ENCODE measurements around the gene GAS6. TPM values are rescaled to one million over a fixed set of nuclear protein-coding genes. Genes with fewer than 3 reads are reported as not detected.

GAS6 gene
- polyA plus RNA-seq, 1 donor: 17.4 TPM

DNA sequence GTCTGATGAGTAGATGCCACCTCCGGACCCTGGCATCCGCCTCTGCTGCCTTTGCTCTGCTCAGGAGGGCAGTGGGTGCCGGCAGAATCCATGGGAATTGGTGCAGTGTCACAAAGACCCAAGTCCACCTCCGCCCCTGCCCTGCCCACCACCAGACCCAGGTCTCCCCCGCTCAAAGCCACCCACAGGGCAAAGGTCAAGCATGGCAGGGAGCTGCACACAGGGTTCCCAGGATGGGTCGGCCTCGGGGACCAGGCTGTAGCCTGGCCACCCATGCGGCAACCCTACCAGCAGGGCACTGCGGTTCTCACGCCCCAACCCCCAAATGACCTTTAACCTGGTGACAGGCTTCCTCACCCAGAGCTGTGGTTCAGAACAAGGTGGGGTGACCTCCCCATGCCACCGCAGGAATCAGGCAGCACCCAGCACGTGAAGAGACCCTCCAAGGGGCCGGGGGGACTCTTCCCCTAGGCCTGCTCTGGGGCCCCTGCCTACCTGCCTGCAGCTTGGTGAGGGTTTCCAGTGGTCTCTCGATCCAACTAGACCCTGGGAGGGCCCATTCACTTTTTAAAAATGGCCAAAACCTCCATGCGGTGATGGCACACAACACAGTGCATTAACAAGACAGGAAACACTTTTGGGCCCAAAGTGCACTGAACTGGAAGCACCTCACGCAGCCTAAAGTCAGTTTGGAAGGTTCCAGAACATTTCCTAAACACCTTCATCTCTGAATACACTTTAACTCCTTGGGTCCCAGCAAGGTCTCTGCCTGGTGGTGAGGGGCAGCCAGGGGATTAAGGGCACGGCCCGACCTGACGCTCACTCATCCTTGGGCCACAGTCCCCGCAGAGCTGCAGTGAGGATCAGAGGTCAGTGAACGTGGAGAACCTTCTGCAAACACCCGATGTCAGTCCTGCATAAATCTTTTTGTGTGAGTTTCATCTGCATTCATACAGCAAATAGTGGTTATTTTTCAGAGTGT is 11.0 kb downstream of the GAS6 start:
- DNase-seq: no peak

DNA sequence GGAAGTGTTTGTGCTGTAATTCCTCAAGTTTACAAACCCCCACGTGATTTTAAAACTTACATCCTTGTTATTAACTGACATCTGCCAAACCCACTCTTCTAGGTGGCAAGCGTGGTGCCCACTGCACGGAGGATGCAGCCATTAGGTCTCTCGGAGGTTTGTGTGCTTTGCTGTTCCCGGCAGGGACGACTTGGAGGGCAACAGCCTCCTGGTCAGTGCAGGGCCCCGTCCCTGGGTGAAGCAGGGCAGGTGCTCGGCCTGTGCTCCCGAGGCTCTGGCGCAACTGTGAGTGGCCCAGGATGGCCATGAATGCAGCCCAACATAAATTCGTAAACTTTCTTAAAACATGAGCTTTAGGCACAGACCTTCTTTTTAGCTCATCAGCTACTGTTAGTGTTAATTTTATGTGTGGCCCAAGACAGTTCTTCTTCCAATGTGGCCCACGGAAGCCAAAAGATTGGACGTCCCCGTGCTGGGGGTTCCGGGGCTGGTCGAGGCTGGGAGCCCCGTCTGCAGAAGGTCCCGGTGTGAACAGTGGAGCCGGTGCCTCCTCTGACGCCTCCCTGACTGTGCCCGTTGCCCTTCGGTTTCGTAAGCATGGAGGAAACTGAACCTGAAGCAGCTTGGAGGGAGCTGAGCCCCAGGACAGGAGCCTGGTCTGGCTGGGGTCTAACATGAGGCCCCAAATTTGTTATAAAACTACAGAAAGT is 11.9 kb downstream of the GAS6 start:
- DNase-seq: no peak

DNA sequence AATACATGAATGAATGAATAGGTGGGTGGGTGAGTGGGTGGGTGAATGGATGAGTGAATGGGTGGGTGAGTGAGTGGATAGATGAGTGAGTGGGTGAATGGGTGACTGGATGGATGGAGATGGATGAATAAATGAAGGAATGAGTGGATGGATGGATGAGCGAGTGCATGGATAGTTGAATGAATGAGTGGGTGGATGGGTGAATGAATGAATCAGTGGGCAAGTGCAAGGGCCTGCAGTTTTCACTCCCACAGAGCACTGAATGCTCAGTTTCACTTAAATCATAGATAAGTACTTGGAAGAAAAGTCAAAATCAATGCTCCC is 12.4 kb downstream of the GAS6 start:
- no peak for DNase-seq

DNA sequence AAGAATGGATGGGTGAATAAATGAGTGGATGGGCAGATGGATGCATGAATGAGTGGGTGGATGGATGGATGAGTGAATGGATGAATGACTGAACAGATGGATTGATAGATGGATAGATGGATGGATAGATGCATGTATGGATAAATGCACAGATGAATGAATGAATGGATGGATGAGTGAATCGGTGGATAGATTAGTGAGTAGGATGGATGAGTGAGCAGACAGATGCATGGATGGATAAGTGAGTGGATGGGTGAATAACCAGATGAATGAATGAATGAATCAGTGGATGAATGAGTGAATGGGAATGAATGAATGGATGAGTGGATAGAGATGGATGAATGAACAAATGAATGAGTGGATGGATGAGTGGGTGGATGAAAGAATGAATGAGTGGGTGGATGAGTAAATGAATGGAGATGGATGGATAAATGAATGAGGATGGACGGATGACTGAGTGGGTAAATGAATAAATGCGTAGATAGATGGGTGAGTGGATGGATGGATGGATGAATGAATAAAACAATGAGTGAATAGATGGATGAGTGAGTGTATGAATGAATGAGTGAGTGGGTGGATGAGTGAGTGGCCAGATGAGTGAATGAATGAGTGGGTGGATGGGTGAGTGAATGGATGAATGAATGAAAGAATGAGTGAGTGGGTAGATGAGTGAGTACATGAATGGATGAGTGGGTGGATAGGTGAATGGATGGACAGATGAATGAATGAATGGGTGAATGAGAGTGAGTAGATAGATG is 13.0 kb downstream of the GAS6 start:
- no peak for DNase-seq

DNA sequence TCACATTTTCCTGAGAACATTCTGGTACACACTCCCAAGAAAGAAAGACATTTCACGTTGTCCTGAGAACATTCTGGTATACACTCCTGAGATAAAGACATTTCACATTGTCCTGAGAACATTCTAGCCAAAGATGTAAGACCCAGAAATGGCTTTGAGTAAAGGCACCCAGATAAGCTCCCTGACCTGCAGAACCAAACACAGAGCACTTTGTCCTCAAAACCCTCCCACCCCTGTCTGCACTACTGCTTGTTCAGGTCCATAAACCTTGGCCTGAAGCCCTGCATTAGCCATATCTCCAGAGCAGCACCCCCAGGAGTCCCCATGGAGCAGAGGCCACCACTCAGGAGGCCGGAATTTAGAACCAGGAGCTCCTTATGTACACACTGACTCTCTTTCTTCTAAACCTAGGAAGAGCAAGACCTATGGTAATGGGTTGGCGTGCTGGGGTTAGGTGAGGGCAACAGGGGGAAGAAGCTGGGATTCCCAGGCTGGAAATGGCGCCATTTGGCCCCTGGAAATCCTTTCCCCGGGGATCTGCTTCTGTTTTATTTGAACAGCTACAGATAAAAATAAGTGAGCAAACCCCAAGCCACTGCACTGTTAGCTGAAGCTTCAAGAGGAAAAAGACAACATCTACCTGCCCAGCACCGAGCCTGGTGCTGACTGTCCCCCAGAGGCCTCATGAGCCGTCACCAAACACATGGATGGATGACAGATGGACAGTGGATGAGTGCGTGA is 13.7 kb downstream of the GAS6 start:
- no peak for DNase-seq

DNA sequence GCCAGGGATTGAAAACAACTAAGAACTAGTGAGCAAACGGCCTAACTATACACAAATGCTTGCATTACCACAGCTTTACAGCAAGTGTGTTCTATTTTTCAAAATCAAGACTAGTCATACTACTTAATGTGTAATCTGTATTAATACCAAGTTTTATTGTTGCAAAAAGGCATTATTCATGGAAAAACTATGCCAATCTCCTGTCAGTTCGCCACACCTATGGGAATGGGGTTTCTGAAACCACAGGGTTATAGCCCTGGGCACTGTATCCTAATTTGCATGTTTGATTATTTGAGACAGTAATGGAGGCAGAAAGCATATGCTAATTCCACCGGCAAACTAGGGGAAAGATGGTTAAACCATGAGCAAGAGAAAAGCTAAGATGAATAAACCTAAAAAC is 14.3 kb downstream of the GAS6 start:
- DNase-seq: no peak

DNA sequence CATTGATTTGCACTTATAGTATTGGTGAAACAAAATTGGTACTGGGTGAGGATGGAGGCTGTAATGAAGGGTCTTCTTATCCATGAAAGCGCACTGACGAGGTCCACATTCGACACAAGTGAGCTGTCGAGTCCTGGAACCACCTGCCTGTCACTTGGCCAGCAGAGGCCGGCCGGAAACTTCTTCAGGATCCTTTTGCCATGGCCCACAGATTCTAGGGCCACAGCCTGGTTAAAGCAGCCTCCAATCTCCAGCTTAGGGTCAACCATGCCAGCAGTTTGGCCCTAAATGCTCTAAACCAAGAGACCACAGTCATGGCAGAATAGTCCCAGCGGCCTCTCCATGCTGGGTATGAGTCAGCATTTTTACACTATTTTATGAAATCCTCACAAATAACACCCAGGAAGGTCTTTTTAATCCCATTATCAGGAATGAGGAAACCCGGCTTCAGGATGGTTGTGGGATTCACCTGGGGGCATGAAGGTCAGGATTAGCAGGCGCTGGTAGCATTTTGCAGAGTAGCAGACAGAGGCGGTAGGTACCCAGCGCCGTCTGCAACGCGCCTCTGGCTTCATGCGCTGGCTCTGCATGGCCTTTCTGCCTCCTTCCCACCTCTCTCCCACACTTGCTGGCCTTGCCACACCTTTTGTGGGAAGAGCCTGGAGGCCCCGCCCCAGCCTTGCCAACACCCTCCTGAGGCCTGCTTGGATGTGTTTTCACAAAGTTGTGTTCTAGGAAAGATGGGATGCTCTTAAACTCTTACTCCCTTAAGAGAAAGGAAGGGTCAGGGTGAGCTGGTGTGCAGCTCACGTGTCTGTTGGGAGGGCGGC is 15.2 kb downstream of the GAS6 start:
- DNase-seq: no peak

DNA sequence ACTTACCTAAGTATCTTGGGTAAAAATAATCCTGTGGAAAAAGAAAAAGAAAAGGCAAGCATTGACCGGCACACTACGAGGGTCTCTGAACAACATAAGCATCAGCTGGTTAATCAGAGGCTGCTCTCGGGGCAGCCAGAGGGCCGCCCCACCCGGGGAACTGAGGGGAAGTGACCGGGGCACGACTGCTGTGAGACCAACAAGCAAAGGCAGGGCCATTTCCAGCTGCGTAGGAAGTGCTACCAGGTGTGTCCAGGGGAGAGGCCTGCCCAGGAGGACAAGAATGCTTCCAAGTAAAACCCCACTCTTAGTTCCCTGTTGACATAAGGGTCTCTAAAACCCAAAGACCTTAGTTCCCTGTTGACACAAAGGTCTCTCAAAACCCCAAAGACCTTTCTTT is 15.9 kb downstream of the GAS6 start:
- no peak for DNase-seq

DNA sequence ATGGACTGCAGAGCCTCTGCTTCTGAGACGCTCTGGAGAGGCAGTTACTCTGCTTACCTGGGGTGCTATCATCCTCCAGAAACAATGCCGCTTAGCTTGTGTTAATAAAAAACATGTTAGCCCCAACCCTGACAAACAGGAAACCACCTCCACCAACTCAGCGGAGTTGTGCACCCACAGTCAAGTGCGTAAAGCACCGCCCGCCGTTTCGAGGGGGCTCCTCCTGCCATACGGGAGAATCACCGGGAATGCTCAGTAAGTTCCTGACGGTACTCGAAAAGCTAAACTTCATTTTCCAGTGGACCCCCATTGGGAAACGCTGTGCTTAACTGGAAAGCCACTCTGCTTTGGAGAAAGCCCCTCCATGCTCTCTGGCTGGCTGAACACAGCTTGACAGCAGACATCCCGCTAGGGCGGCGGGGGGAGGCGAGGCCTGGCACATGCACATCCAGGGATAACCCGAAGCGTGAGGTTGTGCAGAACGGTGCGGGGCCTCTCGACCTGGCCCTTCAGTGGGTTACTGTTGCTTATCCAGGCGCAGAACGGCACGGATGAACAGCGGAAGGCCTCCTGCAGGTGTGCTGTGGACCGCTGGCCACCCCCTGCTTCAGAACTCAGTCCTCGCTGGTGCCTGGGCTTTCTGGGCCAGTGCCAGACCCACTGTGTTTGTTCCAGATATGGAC is 17.1 kb downstream of the GAS6 start:
- no peak for DNase-seq

DNA sequence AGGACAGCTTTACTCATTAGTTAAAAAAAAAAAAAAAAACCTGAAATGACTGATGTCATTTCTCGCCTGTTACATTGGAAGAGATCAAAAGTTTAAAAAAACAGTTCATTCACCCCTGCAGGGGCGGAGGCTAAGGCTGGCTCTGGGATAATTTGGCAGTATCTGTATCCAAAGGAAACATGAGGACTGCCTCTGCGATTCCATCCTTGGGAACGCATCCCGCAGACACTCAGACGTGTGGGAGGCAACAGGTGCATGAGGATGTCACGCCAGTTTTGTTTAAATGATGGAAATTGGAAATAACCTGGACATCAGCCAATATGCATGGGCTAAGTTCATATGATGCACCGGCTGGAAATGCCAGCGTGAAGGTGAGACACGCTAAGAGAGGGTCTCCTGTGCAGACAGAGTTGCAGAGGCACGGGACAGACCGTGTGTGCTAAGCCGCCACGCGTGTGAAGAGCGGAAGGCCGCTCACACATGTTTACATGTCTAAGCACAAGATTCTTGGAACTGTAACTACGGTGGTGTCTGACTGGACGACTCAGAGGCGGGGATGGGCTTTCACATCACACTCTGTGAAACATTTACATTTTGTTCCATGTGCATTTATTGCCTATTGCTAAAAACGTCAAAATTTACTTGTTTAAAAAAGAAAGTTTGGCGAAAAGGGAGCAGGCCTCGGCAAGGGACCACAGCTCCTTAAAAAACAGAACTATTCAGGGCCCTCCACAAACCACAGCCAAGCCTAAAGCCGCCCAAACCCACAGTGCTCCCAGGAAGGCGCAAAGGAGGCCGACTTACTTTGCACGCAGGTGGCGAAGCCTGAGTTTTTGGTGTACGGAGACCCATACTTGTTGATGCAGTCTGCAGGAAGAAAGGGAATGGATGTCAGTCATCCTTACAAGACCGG is 17.9 kb downstream of the GAS6 start:
- no peak for DNase-seq

DNA sequence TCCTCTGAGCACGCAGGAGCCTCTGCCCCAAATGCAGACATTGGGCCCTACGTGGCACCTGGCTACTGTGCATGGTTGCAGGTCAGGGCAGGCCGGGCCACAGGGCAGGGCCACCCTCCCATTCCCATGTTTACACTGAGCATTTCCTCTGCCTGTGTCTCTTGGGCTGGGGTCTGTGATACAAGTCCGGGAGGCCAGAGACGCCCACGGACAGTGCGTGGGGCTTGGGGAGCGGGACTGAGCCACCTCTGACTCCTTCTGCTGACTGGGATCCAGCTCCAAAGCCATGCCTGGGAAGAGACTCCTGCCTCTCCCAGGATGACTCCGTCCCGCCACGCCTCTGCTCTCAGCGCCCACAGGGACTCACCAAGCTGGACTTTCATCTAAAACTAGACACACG is 18.8 kb downstream of the GAS6 start:
- no peak for DNase-seq

DNA sequence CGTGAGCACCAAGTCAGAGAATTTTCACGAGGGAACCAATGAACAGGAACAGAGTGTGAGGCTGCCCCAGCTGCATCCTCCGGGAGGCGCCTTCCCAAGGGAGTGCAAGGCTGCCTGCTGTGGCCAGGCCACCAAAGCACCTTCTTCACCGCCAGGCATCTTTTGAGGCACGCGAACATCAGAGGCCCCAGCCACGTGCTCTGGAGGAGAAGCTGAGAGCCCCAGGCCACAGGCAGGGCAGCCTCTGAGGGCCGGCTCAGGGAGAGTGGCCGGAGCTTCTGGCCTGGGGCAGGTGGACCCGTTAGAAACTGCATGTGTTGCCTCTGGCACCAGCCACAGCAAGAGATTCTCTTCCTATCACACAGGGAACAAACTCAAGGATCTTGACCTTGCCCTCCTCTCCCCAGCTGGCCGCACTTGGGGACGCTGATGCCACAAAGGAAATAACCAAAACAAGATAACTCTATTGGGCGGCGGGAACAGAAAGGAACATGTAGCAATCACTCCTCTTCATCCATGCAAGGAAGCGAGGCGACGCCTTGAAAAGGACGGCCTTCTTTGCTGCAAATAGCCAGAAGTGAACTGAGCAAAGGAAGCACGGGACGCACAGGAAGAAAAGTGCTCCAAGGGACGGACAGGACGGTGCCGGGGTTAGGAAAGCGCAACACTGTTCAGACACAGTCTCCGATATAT is 19.9 kb downstream of the GAS6 start:
- DNase-seq: no peak

DNA sequence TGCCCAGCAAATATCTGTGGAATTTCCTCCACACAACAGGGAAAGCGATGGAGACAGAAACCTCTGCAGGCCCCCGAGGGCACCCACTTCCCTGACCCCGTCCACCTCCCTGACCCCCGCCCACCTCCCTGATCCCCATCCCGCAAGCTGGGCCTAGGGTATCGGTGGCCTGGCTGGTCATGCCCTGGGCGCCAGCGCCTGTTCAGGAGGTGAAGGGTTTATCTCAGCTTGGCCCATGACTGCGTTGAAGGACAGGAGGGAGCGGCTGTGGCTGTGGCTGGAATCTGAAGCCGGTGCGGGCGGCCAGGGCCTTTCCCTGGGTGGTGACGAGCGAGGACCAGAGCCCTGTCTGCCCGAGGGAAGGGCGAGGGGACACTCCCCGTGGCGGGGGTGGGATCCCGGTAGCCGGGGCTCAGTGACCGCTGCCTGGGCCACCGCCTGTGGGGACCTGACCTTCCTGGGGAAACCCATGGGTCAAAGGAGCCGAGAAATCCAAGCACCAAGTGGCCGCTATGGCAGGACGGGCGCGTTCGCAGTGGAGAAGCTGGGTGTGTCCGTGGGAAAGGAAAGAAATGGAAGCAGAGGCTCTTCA is 20.7 kb downstream of the GAS6 start:
- DNase-seq: no peak

DNA sequence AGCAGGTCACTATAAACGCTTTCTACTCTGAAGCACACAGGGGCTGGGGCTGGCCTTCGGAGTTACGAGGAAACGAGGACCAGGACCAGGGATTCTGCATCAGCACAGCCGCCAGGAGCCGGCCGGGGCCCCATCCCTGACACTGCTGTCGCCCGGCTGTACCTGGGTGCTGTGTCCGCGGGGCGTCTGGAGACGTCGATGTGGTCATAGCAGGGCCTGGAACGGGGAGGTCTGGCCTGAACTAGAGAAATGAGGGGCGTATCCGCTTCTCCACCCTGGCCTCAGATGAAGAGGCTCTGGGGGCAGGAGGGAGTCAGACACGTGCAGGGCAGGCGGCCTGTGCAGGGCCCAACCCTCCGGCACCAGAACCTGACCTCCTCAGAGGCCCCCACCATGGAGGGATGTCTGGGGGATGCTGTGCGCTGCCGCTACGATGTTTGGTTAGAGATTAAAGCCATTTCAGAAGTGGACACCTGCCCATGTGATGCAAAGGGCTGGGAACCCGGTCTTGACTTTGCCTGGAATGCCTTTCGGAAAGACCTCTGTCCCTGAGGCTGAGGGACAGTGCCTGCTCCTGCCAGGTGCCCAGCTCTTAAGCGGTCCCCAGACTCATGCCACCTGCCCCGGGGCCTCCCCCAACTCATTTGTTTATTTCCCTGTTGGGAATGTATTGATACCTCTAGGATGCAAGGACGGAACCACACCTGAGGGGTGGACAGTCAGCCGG is 21.4 kb downstream of the GAS6 start:
- no peak for DNase-seq

DNA sequence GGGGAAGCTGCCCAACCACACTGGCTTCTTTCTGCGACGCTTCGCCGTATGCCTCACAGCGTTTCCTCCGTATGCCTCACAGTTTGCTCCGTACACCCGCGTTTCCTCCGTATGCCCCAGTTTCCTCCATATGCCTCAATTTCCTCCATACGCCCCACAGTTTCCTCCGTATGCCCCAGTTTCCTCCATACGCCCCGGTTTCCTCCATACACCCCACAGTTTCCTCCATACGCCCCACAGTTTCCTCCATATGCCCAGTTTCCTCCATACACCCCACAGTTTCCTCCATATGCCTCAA is 22.6 kb downstream of the GAS6 start:
- DNase-seq: no peak

DNA sequence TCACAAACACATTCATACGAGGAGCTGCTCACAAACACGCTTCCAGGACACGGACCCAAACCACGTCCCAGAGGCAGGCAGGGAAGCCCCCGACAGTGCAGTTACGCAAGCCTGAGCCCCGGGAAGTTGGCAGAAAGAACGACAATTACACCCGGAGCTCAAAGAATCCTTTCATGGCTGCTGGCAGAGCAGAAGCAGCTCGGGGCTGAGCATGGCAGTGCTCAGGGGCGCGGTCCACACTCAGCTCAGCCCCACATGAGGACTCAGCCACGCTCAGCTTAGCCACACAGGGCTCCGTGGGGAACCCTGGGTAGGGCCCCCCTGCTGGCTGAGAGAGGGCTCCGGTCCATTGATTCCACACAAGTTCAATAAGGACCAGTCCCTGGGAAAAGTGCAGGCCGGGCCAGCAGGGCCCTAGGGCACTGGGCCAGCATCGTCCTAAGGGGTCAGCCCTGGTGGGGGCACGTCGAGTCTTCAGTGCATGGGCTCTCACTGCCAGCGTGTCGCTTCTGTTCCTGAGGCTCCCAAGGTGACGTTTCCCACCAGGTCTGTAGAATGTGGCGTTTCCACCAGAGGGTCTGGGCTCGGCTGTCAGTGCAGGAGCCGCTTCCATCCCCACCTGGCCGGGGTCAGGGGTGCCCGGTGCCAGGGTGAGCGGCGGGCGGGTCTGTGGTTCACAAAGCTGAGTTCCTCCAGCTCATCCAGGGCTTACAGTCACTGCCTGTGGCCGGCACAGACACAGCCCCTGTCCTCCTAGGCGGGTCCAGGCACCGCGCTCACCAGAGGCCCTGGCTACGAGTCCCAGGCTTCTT is 23.1 kb downstream of the GAS6 start:
- no peak for DNase-seq

Data from left kidney (tissue), 2 donors.